ENCODE measurements around the gene ALS2CL. TPM values are rescaled to one million over a fixed set of nuclear protein-coding genes. Genes with fewer than 3 reads are reported as not detected.

Gene ALS2CL
- total and polyA plus RNA-seq, 2 experiments from 2014 or later, result 2.0 to 3.1 TPM

DNA sequence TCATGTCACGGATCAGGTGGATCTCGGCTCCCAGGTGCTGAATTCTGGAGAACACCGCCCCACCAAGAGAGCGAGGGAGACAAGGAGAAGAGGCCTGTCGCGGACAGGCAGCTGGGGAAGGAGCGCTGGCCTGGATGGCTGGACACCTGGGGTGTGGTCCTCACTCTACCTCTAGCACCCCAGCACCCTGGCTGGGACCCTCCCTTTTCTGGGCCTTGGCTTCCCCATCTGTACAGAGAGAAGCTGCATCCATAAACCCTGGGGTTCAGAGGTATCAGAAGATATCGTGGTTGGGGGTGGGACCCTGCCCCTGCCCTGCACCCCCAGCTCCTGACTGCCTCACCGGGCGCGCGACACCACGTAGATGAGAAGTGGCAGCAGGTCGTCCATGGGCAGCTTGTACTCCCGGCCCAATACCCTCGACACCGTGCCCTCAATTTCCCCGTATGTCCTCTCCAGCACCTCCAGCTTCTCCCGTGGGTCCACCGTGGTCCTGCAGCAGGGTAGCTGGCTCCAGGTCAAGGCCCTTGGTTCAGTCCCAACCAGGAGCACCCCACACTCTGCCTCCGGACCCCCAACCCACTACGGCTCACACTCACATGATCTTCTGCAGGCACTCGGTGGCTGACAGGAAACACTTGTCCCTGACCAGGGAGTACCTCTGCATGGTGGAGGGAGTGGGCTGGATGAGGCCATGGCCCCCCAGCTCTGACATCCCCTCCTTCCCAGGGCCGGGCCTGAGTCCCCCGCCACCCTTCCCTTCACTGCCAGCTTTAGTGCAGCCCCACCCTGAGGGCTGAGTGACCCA is 21.7 kb downstream of the ALS2CL start:
- in situ Hi-C loops (cut with MboI), result no loop called here
- no peaks in the 10 kb centered on the region for H3F3A ChIP-seq (ENCODE audit: insufficient read depth)
- H3K4me1 ChIP-seq (ENCODE audit: insufficient read depth), result no peaks in the 10 kb centered on the region
- H3K27ac ChIP-seq, result no peak overlapping the region
- H3K4me2 ChIP-seq (ENCODE audit: unreplicated experiment), result no peak overlapping the region
- H4K20me1 ChIP-seq (ENCODE audit: insufficient read depth), result no peaks in the 10 kb centered on the region
- no peak overlapping the region for H3K9ac ChIP-seq
- WGBS, 2 experiments (ENCODE audit: low coverage in 1 of 2, low lambda C conversion rate in 2 of 2, missing lambda C conversion rate in 2 of 2), result 80 to 85% methylated on average over 25 of the region's 25 CpGs
- no peaks in the 10 kb centered on the region for H3K9me3 ChIP-seq (ENCODE audit: low read depth)
- TF ChIP-seq EZH2phosphoT487 (IDR thresholded peaks at IDR 0.05; ENCODE audit: insufficient read depth, low read depth), result no peak
- no peak for TF ChIP-seq EZH2 (IDR thresholded peaks at IDR 0.05; ENCODE audit: insufficient read depth, poor library complexity, severe bottlenecking)
- no peaks in the 10 kb centered on the region for H3K36me3 ChIP-seq (ENCODE audit: low read depth)
- no peaks in the 10 kb centered on the region for H3K27me3 ChIP-seq (replicated peaks; ENCODE audit: insufficient read depth)
- DNase-seq, result no peak
- no peaks in the 10 kb centered on the region for H3K79me2 ChIP-seq (ENCODE audit: insufficient read depth)
- no peak overlapping the region for H2AFZ ChIP-seq
- H3K9me2 ChIP-seq (ENCODE audit: insufficient read depth), result no peaks in the 10 kb centered on the region
- H3K4me3 ChIP-seq, result no peak overlapping the region

DNA sequence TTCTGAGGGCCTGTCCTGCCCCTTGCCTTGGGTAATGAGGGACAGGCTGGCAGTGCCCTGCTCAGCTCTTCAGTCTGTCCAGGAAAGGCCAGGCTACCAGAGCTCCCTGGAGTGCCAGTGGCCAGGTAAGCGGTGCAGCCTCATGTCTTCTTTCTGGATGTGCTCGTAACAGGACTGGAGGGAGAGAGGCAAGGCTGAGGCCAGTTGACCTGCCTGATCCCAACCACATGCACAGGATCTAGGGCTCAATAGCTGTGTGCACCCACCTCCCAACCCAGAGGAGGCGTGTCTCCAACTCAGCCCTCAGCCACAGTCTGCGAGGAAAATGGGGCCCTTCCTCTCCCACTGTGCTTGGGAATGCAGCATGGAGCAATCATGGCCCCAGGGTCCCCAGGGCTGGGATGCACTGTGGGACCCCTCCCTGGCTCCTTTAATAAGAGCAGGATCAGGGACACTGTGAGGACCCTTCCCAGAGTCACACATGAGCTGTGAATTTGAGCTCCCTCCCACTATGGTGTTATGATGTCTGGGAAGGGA is 22.5 kb downstream of the ALS2CL start:
- DNase-seq, result no peak

DNA sequence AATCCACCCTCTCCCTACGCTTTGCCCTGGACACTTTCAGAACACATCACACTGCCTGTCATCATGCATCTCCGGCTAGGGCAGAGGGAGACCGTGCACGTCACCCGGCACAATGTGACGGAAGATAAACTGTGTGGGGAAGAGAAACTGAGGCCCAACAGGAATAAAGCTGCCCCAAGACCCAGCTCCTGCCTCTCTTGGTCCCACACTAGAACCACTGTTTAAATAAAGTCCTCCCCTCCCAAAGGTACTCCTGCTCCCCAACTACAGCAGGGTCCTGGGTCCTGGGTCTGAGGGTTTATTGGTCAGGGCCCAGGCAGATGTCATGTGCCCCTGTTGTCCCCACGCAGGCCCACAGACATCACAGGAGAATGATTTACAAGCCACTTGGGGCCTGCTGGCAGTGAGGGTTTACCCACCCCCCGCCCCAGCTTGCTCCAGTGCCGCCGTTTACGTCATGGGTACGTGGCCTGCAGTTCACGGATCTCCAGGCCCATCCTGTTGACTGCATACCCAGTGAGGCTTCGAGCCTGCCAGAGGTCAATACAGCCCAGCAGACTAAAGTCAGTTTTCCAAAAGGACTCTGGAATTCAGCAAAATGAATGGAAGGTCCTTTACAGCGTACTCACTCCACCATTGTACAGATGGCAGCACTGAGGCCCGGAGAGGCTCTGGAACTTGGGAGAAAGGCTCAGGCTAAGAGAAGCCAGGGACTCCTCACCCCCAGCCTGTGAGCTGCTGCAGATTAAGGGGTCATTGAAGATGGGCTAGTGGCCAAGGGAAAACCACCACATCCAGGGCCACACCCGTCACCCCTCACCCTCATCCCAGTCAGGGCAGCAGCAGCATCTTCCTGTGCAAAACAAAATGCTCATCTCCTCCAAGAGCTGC is 23.2 kb downstream of the ALS2CL start:
- Histone ChIP-seq H3K9me2 (ENCODE audit: insufficient read depth) (no peaks in the 10 kb centered on the region), H3K27ac (no peak overlapping the region), H3K9ac (no peak overlapping the region), H3K27me3 (replicated peaks; ENCODE audit: insufficient read depth) (no peaks in the 10 kb centered on the region), H3K4me2 (ENCODE audit: unreplicated experiment) (no peak overlapping the region), H2AFZ (no peak overlapping the region), H4K20me1 (ENCODE audit: insufficient read depth) (no peaks in the 10 kb centered on the region), H3K36me3 (ENCODE audit: low read depth) (no peaks in the 10 kb centered on the region), H3K4me1 (ENCODE audit: insufficient read depth) (no peaks in the 10 kb centered on the region), H3K4me3 (no peak overlapping the region), H3K9me3 (ENCODE audit: low read depth) (no peaks in the 10 kb centered on the region), H3F3A (ENCODE audit: insufficient read depth) (no peaks in the 10 kb centered on the region), H3K79me2 (ENCODE audit: insufficient read depth) (no peaks in the 10 kb centered on the region)
- in situ Hi-C loops (cut with MboI), result no loop called here
- DNase-seq, result no peak
- WGBS, 2 experiments (ENCODE audit: low coverage in 1 of 2, low lambda C conversion rate in 2 of 2, missing lambda C conversion rate in 2 of 2), result 78 to 79% methylated on average over 16 to 17 of the region's 17 CpGs
- TF ChIP-seq EZH2 (IDR thresholded peaks at IDR 0.05; ENCODE audit: insufficient read depth, poor library complexity, severe bottlenecking) (no peak), EZH2phosphoT487 (IDR thresholded peaks at IDR 0.05; ENCODE audit: insufficient read depth, low read depth) (no peak)

More for the DNA sequence above, 22.5 kb downstream of the ALS2CL start:
- H3K79me2 ChIP-seq (ENCODE audit: insufficient read depth), result no peaks in the 10 kb centered on the region
- no peak overlapping the region for H2AFZ ChIP-seq
- no peak overlapping the region for H3K9ac ChIP-seq
- no peaks in the 10 kb centered on the region for H3K9me3 ChIP-seq (ENCODE audit: low read depth)
- no peaks in the 10 kb centered on the region for H3K4me1 ChIP-seq (ENCODE audit: insufficient read depth)
- H3K4me3 ChIP-seq, result no peak overlapping the region
- no peaks in the 10 kb centered on the region for H3K36me3 ChIP-seq (ENCODE audit: low read depth)
- H3K4me2 ChIP-seq (ENCODE audit: unreplicated experiment), result no peak overlapping the region
- H3K9me2 ChIP-seq (ENCODE audit: insufficient read depth), result no peaks in the 10 kb centered on the region
- H3F3A ChIP-seq (ENCODE audit: insufficient read depth), result no peaks in the 10 kb centered on the region
- no peaks in the 10 kb centered on the region for H4K20me1 ChIP-seq (ENCODE audit: insufficient read depth)
- H3K27me3 ChIP-seq (replicated peaks; ENCODE audit: insufficient read depth), result no peaks in the 10 kb centered on the region
- TF ChIP-seq EZH2phosphoT487 (IDR thresholded peaks at IDR 0.05; ENCODE audit: insufficient read depth, low read depth), result no peak
- TF ChIP-seq EZH2 (IDR thresholded peaks at IDR 0.05; ENCODE audit: insufficient read depth, poor library complexity, severe bottlenecking), result no peak
- WGBS, 2 experiments (ENCODE audit: low coverage in 1 of 2, low lambda C conversion rate in 2 of 2, missing lambda C conversion rate in 2 of 2), result 89 to 100% methylated on average over 4 of the region's 4 CpGs
- H3K27ac ChIP-seq, result no peak overlapping the region
- in situ Hi-C loops (cut with MboI), result no loop called here

DNA sequence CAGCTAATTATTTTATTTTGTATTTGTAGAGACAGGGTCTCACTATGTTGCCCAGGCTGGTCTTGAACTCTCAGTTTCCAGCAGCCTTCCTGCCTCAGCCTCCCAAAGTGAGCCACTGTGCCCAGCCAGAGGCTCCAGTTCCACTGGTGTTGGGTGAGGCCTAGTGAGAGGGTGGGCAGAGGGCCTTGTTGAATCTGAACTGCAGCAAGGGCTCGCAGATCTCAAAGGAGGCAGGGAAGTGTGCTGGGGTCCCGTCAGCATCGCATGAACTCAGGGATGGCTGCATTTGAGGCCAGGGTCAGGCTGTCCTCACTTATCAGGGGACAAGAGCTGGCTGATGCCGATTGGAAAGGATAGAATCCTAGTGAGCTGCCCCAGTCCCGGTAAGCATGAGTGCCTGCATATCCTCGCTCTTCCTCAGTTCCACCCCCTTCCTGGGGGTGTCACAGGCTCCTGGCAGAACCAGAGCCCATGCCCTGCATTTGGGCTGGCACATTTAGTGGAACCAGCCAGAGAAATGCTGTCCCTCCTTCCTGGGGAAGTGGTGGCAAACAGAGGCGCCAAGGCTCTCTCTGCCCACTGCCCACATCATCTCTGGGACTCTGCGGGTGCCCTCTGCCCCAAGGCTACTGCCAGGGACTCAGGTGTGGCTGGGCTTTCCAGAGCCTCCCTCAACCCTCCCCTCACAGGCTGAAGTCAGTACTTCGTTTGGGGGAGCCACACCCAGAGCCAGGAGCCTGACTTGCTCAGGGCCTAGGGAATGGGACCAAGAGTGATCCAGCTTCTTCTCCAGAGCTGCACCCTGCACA is 24.1 kb downstream of the ALS2CL start:
- Histone ChIP-seq H3K9me3 (ENCODE audit: low read depth) (no peaks in the 10 kb centered on the region), H3F3A (ENCODE audit: insufficient read depth) (no peaks in the 10 kb centered on the region), H3K9ac (no peak overlapping the region), H3K4me1 (ENCODE audit: insufficient read depth) (no peaks in the 10 kb centered on the region), H3K4me2 (ENCODE audit: unreplicated experiment) (no peak overlapping the region), H3K79me2 (ENCODE audit: insufficient read depth) (no peaks in the 10 kb centered on the region), H2AFZ (no peak overlapping the region), H3K36me3 (ENCODE audit: low read depth) (no peaks in the 10 kb centered on the region), H3K9me2 (ENCODE audit: insufficient read depth) (no peaks in the 10 kb centered on the region), H3K4me3 (no peak overlapping the region), H4K20me1 (ENCODE audit: insufficient read depth) (no peaks in the 10 kb centered on the region), H3K27ac (no peak overlapping the region), H3K27me3 (replicated peaks; ENCODE audit: insufficient read depth) (no peaks in the 10 kb centered on the region)
- WGBS, 2 experiments (ENCODE audit: low coverage in 1 of 2, low lambda C conversion rate in 2 of 2, missing lambda C conversion rate in 2 of 2), result 81 to 90% methylated on average over 8 to 9 of the region's 9 CpGs
- in situ Hi-C loops (cut with MboI), result no loop called here
- TF ChIP-seq EZH2 (IDR thresholded peaks at IDR 0.05; ENCODE audit: insufficient read depth, poor library complexity, severe bottlenecking) (no peak), EZH2phosphoT487 (IDR thresholded peaks at IDR 0.05; ENCODE audit: insufficient read depth, low read depth) (no peak)
- no peak for DNase-seq

Data from GM23248 (cell line).